NB4 (cell line): ENCODE results near the gene DCC.

Experiments used
- CTCF ChIP-seq: IDR thresholded peaks from one replicate; pipeline ENCODE4 v1.5.1; 2012; ENCODE audit warnings: low read depth, low read length
- MAX ChIP-seq: IDR thresholded peaks from 2 replicates; pipeline ENCODE4 v1.6.1; 2011; ENCODE audit warnings: low read depth, low read length
- MYC ChIP-seq: IDR thresholded peaks from 2 replicates; pipeline ENCODE4 v1.6.1; 2011; ENCODE audit warnings: low read depth, low read length
- POLR2A ChIP-seq: IDR thresholded peaks from 2 replicates; pipeline ENCODE4 v1.6.1; 2011; ENCODE audit warnings: mild to moderate bottlenecking; ENCODE audit not compliant: insufficient read length; ENCODE audit errors: extremely low read depth

GRCh38 chr18:53457068-53457467, 1117.1 kb downstream of the DCC start:
- TF ChIP-seq CTCF (no peak), POLR2A (no peak), MYC (no peak), MAX (no peak)
